WERI-Rb-1 (cell line): ENCODE measurements around the gene FOXA1.

Experiments used
- DNase-seq: peaks from one replicate; pipeline ENCODE4 v3.0.0-alpha.2; 2020
- H3K27ac ChIP-seq: fragments of 250-450 bp; sonication (Bioruptor Pico); 2 replicates; pipeline ENCODE4 v1.5.1; 2020; ENCODE audit warnings: mild to moderate bottlenecking, moderate library complexity
- H3K27me3 ChIP-seq: fragments of 250-450 bp; sonication (Bioruptor Pico); 2 replicates; pipeline ENCODE4 v1.5.1; 2021; ENCODE audit warnings: mild to moderate bottlenecking, low read depth, moderate library complexity; ENCODE audit not compliant: insufficient read depth, severe bottlenecking
- H3K36me3 ChIP-seq: fragments of 250-450 bp; sonication (Bioruptor Pico); 2 replicates; pipeline ENCODE4 v1.5.1; 2020; ENCODE audit warnings: mild to moderate bottlenecking, moderate library complexity
- H3K4me3 ChIP-seq: 2 replicates; pipeline ENCODE4 v1.5.1; 2011; ENCODE audit warnings: low read depth, mild to moderate bottlenecking, control low read depth, low read length
- H3K9me3 ChIP-seq: fragments of 250-450 bp; sonication (Bioruptor Pico); 2 replicates; pipeline ENCODE4 v1.5.1; 2021; ENCODE audit warnings: mild to moderate bottlenecking, moderate library complexity; ENCODE audit not compliant: severe bottlenecking
- TF ChIP-seq, protein P1 (sequence below): IDR thresholded peaks from 2 replicates; pipeline ENCODE4 v1.5.1; 2011; ENCODE audit warnings: low read depth, mild to moderate bottlenecking, control low read depth, inconsistent platforms, low read length

The FOXA1 gene

DNA sequence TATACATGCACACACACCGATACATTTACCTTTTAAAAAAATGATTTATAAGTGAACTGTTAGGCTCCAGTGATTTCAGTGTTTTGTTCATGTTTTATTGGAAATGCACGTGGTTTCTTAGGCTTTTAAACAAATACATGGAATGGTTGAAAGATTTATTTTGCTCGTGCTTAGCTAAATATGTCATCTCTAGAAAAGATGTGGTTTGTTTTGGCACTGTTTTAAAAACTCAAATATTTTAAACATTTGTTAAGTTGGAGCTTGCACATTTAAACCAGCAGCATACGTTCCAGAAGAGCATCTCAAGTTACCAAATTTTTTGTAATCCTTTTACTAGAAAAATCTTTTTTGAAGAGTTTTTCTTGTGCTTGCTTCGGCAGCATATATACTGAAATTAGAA, 44.5 kb downstream of the FOXA1 start:
- Histone ChIP-seq H3K27me3 (no peaks in the 10 kb centered on the region), H3K36me3 (no peaks in the 10 kb centered on the region), H3K27ac (no peak overlapping the region), H3K4me3 (no peak overlapping the region), H3K9me3 (no peaks in the 10 kb centered on the region)
- no peak for DNase-seq
- TF ChIP-seq, protein P1, sequence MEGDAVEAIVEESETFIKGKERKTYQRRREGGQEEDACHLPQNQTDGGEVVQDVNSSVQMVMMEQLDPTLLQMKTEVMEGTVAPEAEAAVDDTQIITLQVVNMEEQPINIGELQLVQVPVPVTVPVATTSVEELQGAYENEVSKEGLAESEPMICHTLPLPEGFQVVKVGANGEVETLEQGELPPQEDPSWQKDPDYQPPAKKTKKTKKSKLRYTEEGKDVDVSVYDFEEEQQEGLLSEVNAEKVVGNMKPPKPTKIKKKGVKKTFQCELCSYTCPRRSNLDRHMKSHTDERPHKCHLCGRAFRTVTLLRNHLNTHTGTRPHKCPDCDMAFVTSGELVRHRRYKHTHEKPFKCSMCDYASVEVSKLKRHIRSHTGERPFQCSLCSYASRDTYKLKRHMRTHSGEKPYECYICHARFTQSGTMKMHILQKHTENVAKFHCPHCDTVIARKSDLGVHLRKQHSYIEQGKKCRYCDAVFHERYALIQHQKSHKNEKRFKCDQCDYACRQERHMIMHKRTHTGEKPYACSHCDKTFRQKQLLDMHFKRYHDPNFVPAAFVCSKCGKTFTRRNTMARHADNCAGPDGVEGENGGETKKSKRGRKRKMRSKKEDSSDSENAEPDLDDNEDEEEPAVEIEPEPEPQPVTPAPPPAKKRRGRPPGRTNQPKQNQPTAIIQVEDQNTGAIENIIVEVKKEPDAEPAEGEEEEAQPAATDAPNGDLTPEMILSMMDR = no peak

DNA sequence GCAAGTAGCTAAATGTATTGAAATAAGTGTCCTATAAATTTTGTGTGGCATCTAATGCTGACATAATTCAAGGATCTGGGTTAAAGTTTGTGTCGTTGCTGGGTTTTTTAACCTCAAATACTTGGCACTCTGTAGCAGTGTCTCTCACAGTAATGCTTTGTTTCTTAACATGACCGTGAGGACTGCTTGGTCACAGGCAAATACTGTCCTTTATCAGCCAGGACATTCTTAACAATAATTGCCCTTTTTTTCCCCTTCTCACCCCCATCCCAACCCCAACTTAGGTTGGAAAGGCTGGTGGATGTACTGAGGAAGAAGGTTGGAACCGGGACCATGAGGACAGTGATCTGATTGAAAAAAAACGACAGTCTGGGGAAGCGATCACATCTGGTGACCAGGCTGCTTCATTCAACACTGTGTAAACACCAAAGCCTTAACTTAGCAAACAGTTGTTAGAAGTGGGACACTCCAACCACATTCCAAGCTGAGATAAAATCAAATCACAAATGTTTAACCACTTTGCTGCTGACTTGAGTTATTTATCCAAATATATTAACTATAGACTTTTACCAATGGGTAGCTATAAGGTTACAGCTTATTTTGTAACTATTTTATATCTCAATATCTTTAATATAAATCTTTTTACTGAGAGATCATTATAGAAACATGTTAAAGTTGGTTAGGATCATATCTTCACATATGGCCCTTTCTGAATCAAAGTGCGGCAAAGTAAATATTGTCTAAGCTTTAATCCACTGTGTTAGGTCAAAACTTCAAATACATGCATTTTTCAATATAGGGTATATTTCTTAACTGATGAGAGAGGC, 48.2 kb downstream of the FOXA1 start:
- no peak for DNase-seq
- no peaks in the 10 kb centered on the region for H3K36me3 ChIP-seq
- no peaks in the 10 kb centered on the region for H3K9me3 ChIP-seq
- TF ChIP-seq, protein P1 = no peak
- H3K27ac ChIP-seq = no peak overlapping the region
- no peak overlapping the region for H3K4me3 ChIP-seq
- H3K27me3 ChIP-seq = no peaks in the 10 kb centered on the region

- Histone ChIP-seq H3K9me3 (no peaks in the 10 kb centered on the region), H3K4me3 (no peak overlapping the region), H3K36me3 (no peaks in the 10 kb centered on the region), H3K27me3 (no peaks in the 10 kb centered on the region), H3K27ac (no peak overlapping the region)
- TF ChIP-seq, protein P1 = no peak
- DNase-seq = no peak
Measured at GRCh38 chr14:37545174-37545573, 49.9 kb downstream of the FOXA1 start.

GRCh38 chr14:37544407-37544806, 50.6 kb downstream of the FOXA1 start:
- Histone ChIP-seq H3K4me3 (no peak overlapping the region), H3K9me3 (no peaks in the 10 kb centered on the region), H3K27me3 (no peaks in the 10 kb centered on the region), H3K36me3 (no peaks in the 10 kb centered on the region), H3K27ac (no peak overlapping the region)
- TF ChIP-seq, protein P1 = no peak
- no peak for DNase-seq

DNA sequence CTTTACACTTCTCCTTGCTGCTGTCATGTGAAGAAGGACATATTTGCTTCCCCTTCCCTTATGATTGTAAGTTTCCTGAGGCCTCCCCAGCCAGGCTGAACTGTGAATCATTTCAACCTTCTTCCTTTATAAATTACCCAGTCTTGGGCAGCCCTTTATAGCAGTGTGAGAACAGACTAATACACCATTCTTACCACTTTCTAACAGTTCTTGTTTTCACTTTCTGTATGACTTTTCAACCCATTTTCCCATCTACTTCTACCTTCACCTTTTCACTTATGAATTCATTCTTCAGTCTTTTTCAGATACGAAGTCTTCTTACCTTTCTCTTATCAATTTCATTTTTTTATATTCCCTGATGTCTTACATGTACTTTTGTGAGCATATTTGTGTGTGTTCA, 55.1 kb downstream of the FOXA1 start:
- no peaks in the 10 kb centered on the region for H3K36me3 ChIP-seq
- TF ChIP-seq, protein P1 = no peak
- no peak overlapping the region for H3K27ac ChIP-seq
- DNase-seq = no peak
- H3K4me3 ChIP-seq = no peak overlapping the region
- H3K9me3 ChIP-seq = no peaks in the 10 kb centered on the region
- H3K27me3 ChIP-seq = no peaks in the 10 kb centered on the region
